CD4-positive, alpha-beta T cell treated with Interleukin-17A for 4 hours (primary cell): ENCODE data around the gene AGO1.
"Not testable (repeated sequence)": the region's sequence is repeated elsewhere in the genome, so short reads cannot be mapped to it uniquely, and the experiment has no call there.

Source experiments
- DNase-seq: peaks from one replicate; pipeline ENCODE4 v3.0.0-alpha.2; 2020; ENCODE audit warnings: mixed read lengths

AGO1 gene

GRCh38 chr1:35925741-35926140 is 42.7 kb downstream of the AGO1 start:
- no peak for DNase-seq

DNA sequence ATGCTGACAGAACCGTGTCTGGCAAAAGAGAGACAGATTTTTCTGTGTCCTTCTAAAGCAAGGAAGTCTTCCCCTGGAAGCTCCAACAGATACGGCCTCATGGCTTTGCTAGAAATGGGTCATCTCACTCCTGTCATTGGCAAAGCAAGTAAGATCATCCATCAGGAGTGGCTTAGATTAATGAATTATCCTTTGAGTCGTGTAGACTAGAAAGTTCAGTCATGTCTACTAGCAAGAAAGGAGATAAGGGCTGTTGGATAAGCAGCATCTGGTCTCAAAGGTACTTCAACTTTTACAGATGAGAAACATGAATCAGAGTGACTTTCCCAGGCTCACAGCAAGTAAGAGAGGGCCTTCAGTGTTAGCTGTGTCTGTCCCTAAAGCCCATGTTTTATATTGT is 44.5 kb downstream of the AGO1 start:
- DNase-seq = no peak

DNA sequence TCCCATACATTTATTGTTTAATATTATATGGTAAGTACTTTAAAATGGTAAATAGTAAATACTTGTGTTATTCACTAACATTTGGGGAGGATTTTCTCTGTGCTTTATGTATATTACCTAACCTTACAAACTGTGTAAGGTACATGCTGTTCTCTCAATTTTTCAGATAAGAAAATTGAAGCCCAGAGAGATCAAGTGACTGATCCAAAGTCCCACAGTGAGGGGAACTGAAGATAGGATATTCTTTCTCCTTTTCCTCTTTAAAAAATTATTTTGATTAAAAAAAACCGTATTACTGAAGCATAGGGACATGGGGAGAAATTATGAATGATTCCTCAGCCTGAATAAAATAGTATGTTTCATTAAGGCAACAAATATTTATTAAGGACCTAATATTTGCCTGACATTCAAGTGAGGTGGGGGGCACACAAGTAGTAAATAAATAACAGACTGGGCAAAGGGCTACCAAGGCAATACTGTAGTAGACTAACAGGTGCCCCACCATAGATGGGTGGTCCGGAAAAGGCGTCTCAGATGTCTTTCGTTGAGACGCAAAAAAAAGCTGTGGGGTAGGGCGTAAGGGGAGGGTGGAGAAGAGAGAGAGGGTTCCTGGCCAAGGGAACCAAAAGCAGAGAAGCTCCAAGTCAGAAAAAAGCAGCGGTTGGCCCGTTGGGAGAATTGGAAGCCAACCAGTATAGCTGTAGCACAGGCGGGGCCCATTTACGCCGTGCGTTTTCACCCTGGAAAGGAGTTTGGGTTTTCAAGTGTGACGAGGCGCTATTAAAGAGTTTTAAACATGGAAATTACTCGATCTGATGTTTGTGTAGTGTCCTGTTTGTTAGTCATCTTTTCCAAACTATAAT is 47.0 kb downstream of the AGO1 start:
- peak; percentile 39 for DNase-seq

GRCh38 chr1:35930593-35931445 is 47.8 kb downstream of the AGO1 start, which contains the start of gene AGO3:
Gene AGO3 (plus strand): TSS chr1:35931105. CDS start chr1:35931427, 322 bp downstream.
- DNase-seq = peak; percentile 88

DNA sequence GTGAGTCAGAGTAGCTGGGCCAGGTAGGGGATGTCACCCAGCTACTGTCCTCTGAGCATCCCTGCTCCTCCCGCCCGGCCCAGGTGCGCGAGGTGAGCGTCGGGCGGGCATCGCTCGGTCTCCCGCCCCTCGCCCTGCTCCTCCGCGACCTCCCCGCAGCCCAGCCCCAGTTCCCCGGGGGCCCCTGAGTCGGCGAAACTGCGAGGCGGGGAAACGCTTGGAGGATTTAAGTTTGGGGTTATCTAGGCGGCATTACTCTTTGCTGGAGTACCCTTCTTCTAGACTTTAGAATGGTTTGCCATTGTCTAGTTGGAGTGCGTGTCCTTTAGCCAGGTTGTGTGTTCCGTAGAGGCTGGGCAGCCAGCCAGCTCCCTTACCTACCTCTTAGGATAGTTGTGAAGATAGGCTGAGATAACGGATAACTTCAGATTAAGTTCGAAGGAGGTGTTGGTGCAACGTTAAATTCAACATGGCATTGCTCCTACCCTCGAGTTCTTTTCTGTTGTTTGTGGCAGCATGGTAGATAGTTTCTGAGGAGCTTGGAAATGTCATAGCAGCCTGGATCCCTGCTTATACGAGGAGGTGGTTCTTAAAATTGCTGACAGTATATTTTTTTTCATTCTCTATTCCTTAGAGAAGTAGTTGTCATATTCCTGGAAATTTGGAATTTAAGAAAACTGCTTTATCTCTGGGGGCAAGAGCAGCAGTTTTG is 48.6 kb downstream of the AGO1 start:
- peak; percentile 33 for DNase-seq

GRCh38 chr1:35932158-35932636 is 49.2 kb downstream of the AGO1 start:
- DNase-seq = no peak

GRCh38 chr1:35932941-35933340 is 49.9 kb downstream of the AGO1 start:
- no peak for DNase-seq

DNA sequence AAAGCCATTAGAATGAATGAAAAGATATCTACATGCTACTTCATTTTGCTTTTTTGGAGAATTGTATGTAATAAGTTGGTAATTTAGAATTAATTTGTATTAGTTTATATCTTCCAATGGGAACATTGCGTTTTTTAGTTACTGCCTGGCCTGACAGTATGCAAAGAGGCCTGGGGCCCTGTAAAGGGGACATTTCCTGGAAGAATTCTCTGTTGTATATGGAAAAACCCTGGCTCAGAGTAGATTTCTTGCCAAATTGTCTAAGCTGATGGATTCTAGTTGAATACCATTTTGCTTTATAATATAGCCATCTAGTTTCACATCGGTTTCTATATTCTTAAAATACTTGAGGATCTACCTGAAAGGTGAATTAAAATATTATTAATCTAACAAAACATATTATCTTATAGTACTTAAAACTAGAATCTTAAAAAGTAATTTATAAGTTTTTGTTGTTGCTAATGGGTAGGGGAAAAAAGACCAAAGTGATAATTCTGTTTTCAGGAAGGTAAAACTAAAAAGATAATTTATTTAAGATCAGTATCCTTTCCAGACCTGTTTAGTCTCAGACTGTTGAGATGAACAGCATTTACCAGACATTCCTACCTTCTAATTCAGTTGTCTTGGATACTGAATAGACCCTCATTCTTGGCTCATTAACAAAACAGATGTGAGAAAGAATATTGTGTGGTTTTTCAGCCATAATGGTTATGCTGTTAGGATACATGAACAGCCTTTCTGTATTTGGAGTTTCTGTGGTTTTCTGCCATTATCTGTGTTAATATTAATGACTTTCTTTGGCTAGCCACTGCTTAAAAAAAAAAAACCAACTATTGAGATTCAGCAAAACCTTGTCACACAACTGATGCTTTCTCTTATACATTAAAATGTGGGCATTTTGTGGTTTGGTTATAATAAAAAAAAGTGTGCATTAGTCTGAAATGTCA is 52.7 kb downstream of the AGO1 start:
- no peak for DNase-seq

DNA sequence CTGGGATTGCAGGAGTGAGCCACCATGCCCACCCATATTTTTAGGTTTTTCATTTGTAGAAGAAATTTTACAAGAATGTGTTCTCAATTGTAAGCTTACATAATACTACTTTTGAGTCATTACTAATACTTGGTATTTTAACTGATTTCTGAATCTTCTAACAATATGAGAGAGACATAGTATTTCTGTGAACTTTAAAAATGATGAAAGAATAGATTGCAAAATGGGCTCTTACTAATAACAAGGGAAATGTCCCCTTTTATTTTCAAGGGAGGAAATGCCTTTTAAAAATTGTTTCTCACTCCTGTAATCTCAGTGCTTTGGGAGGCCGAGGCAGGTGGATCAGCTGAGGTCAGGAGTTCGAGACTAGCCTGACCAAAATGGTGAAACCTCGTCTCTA is 53.8 kb downstream of the AGO1 start:
- no peak for DNase-seq

DNA sequence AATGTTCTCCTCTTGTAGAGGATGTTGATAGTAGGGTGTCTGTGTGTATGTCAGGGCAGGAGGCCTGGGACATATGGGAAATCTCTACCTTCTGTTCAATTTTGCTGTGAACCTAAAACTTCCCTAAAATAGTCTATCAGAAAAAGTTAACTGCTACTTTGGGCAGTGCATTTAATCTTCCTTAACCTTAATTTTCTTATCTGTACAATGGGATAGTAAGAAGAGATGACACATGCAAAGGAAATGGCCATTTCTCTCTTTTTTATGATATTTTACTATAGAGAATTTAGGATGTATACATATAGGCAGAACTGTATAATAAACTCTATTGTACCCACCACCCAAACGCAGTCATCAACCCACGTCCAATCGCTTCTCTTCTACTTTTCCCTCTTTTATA is 56.5 kb downstream of the AGO1 start:
- no peak for DNase-seq

DNA sequence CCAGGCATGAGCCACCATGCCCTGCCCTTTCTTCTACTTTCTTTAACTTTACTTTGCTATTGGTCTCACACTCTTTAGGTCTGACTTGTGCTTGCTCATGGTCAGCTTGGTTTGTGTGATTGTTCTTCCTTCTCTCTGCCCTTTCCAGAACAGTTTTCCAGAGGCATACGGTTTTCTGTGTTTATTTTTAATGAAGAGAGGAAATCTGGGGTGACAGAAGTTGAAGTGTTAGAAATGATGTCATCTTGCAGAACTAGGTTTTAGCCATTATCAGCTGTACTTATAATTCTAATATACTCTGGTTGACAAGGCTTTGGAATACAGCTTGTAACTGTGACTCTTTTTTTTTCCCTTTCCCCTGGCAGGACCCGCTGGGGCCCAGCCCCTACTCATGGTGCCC is 62.3 kb downstream of the AGO1 start:
- no peak for DNase-seq

- no peak for DNase-seq
Observed at GRCh38 chr1:35947547-35947946, 64.5 kb downstream of the AGO1 start.

- no peak for DNase-seq
Observed at GRCh38 chr1:35958558-35958957, 75.5 kb downstream of the AGO1 start.

- DNase-seq = no peak
Observed at GRCh38 chr1:35959304-35959703, 76.3 kb downstream of the AGO1 start.

- DNase-seq = no peak
Observed at GRCh38 chr1:35962952-35963351, 79.9 kb downstream of the AGO1 start.

- DNase-seq = not testable (repeated sequence)
Observed at GRCh38 chr1:35964277-35964676, 81.3 kb downstream of the AGO1 start.

DNA sequence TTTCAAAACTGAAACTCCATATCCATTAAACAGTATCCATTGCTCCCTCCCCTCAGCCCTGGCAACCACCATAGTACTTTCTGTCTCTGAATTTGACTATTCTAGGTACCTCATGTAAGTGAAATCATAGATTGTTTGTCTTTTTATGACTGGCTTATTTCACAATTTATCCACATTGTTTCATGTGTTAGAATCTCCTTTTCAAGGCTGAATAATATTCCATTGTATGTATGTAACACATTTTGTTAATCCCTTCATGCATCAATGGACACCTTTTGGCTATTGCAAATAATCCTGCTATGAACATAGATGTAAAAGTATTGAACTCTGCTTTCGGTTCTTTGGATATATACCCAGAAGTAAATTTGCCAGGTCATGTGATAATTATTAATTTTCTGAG is 85.4 kb downstream of the AGO1 start:
- no peak for DNase-seq

GRCh38 chr1:35971601-35972000 is 88.6 kb downstream of the AGO1 start:
- no peak for DNase-seq

DNA sequence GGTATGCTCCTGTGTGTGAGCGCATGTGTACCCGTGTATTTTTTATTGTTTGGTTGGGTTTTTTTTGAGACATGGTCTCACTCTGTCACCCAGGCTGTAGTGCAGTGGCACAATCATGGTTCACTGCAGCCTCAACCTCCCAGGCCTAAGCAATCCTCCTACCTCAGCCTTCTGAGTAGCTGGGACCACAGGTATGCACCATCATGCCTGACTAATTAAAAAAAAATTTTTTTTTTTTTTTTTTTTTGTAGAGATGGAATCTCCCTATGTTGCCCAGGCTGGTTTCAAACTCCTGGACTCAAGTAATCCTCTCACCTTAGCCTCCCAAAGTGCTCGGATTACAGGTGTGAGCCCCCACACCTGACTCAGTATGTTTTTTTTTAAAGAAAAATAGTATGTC is 89.6 kb downstream of the AGO1 start:
- not testable (repeated sequence) for DNase-seq

DNA sequence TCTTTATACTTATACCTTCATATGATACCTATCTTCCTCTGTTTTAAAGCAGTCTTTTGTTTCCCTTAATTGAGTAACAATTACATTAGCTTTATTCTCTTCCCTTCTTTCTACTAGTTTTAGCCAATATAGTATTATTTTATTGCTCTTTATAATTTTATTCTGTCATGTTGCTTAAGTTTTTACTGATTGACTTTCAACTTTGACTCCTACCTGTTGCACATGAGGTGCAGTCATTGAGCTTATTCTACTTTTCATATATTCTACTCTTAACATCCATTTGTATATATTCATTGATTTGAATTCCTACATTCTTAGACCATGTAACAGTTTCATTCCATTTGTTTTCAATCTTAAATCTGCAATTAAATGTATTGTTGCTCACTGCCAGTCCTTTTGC is 97.1 kb downstream of the AGO1 start:
- no peak for DNase-seq
